HuH-7 (cell line): ENCODE measurements around the gene CLIP2.

Experiments used
- DNase-seq: peaks from one replicate; pipeline ENCODE4 v3.0.0; 2011; ENCODE audit warnings: low spot score

CLIP2 gene

DNA sequence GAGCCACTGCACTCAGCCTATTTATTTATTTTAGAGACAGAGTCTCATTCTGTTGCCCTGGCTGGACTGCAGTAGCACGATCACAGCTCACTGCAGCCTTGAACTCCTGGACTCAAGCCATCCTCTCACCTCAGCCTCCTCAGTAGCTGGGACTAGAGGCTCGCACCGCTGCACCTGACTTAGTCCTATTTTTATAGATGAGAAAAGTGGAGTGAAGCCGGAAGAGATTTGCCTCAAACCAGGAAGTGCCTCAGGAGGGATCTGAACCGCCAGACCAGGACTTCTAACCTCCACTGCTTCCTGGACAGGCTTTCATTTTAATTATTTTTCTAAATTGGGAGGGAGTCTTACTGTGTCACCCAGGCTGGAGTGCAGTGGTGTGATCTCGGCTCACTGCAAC lies 17.5 kb upstream of the CLIP2 start:
- no peak for DNase-seq

DNA sequence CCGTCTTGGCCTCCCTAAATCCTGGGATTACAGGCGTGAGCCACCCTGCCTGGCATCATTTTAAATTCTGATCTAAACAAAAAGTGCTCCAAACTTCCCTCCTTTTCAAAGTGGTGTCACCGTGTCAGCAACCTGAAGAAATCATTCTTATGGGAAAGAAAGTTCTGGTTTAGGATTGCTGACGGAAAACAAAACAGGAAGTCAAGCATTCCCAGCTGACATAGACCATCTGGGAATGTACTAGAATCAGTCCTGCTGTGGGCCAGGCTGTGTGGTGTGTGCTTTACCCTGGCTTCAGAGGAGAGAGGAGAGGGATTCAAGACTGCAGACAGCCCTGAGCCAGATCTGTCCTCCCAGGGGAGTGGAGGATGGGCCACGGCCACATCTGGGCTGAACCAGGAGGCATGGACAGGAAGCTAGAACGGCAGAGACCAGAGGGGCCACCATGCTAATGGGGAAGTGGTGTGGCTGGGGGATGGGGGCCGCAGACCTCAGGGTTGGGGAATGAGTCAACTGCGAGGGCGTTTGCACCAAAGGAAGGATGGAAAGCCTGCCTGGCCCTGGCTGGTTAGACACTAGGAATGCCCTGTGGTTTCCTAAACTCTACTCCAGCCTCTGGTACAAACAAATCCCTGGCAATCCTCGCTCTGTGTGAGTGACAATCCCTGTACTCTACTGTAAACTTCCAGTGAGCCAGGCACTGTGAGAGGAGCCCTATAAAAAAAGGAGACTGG lies 16.7 kb upstream of the CLIP2 start:
- DNase-seq: no peak

DNA sequence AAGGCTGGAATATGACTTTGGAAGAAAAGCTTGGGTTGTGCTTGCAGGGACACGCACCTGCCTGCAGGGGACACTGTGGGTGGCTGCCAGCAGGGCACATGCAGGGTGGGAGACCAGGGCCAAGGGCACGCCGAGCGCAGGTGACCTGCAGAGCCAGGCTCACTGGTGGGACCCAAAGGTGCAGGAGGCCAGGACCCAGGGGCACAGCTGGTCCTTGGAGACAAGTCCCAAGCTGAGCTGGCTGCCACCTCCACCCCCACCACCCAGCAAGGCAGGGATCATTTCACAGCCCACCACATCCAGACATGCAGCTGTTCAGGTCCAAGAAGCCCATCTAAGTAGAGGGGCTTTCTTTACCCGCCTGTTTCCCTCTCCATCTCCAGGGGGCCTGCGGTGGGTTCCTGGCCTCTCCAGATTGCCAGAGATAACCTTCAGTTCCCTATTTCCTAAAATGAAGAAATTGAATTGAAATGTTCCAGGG lies 13.8 kb upstream of the CLIP2 start:
- DNase-seq: peak; percentile 82

DNA sequence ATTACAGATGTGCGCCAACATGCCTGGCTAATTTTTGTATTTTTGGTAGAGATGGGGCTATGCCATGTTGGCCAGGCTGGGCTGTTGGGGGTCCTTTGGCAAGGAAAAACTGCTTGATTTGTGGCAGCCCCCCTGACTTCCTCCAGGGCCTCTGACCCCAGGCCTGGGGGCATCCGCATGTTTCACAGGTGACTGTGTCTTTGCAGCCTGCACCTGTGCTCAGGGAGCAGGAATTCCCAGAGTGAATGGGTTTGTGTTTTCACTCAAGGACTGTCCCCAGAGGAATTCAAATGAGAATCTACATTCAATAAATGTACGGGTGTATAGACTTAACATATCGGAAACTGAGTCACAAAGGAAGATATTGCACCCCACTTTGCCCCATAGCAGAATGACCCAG lies 11.6 kb upstream of the CLIP2 start:
- no peak for DNase-seq

DNA sequence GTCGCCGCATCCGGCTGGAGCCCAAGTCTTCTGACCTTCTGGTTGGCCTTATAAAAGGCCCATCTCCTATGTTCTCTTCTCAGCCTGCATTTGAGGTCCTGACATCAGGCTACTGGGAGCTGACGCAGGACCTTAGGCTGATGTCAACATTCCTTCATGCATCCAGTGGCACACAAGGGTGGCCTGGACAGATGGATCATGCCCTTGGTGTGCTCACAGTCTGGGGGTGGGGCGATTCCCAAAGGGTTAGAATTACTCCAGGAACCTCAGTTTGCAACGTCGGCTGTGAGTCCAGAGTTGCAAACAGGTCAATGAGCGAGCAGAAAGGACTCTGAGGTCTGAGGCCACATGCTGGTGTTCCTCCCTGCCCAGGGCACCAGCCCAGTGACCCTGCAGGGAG lies 8.2 kb upstream of the CLIP2 start:
- DNase-seq: no peak

DNA sequence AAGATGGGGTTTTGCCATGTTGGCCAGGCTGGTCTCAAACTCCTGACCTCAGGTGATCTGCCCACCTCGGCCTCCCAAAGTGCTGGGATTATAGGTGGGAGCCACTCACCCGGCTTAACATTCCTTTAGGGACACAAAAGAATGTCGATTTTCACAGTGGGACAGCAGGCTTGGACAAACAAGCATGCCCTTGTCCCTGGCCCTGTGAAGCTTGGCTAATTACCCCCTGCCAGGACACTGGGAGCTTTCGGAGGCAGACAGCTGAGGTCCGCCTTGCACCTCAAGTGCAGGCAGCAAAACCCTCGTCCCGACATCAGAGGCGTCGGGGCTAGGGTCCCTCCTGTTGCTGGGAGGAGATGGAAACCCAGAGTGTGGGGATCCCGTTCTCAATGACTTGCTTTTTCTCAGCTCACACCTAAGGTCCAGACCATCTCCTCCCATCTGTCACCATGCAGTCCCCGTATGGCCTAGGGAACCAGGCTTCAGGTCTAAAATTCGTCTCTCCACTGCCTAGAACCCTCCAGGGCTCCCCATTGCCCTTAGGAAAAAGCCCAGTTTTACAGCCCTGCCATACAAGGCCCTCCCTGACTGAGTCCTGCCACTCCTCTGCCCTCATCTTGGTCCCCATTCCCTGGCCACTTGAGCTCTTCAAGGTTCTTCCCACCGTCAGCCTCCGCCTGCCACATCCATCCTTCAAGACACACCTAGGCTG lies 6.3 kb upstream of the CLIP2 start:
- DNase-seq: no peak

DNA sequence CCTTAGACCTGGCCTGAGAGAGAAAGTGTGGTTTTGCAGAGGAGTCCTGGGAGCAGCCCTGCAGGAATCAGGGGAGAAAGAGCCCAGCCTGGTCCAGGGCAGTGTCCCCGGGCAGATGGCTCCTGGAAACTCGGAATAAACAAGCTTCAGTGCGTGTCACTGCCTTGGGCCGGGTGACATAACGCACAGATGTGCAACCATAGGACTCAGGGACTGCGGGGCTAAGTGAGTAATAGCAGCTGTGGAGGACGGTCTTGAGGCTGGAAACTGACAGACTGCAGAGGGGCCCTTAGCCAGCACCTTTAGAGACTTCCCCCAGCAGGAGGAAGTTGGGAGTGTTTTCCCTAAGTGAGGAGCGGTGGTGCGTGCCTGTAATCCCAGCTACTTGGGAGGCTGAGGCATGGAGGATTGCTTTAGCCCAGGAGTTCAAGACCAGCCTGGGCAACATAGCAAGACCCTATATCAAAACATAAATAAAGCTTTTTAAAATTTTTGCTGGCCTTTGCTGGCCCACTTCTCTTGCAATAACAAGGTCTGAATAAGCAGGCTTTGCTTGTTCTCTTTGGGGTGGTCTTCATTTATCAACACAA lies 5.3 kb upstream of the CLIP2 start:
- no peak for DNase-seq

DNA sequence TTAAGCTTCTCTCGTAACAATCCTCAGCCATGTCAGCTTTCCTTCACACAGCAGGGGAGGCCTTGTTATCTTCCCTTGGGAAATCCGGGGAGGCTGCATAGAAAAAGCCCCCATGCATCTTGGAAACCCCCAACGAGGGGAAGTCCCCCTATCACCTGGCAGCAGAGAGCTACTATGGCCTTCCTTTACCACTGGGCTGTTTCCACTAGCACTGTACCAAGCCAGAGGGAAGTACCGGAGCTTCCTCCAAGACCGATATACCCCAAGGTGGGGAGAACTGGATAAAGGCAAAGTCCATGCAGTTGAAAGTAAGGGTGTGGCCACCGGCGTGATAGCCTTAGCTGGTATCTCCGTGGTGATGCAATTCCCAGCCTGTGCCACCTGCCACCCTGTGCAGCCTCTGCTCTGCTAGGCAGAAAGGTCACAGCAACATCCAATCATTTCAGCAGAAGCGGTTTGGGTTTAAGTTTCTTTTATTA lies 4.4 kb upstream of the CLIP2 start:
- no peak for DNase-seq

DNA sequence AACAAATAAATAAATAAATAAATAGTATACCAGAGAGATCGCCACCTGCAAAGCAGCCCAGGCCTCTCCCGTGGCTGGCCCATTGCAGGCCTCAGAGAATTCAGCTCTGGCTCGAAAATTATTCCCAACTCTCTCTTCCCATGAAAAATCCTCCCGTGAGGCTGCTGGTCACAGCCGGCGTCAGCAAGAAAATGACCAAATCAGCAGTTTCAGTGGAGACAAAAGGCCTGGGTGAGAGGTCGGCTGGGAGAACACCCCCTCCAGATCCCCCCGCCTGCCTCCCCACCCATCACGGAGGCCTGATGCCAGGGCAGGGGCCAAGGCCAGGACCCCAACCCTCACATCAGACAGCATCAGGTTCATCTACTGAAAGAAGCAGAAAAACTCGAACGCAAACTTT lies 3.1 kb upstream of the CLIP2 start:
- DNase-seq: no peak

DNA sequence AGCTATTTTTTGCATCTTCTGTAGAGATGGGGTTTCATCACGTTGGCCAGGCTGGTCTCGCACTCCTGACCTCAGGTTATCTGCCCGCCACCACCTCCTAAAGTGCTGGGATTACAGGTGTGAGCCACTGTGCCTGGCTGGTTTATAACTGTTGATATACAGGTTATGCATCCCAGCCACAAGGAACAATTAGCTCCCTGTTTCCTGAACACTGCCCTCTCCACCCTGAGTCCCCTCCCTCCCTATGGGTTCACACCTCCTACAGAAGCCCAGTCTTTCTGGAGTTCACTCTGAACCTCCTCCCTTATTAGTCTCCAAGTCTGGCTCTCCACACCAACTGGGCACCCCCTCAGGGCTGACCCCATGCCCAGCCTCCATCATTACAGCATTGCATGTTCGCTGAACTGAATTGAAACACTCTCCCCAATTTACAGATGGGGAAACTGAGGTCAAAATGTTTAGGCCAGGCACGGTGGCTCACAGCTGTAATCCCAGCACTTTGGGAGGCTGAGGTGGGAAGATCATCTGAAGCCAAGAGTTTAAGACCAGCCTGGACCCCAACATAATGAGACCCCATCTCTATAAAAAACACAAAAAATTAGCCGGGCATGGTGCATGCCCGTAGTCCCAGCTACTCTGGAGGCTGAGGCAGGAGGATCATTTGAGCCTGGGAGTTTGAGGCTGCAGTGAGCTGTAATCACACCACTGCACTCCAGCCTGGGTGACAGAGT lies 1.7 kb upstream of the CLIP2 start:
- DNase-seq: no peak

DNA sequence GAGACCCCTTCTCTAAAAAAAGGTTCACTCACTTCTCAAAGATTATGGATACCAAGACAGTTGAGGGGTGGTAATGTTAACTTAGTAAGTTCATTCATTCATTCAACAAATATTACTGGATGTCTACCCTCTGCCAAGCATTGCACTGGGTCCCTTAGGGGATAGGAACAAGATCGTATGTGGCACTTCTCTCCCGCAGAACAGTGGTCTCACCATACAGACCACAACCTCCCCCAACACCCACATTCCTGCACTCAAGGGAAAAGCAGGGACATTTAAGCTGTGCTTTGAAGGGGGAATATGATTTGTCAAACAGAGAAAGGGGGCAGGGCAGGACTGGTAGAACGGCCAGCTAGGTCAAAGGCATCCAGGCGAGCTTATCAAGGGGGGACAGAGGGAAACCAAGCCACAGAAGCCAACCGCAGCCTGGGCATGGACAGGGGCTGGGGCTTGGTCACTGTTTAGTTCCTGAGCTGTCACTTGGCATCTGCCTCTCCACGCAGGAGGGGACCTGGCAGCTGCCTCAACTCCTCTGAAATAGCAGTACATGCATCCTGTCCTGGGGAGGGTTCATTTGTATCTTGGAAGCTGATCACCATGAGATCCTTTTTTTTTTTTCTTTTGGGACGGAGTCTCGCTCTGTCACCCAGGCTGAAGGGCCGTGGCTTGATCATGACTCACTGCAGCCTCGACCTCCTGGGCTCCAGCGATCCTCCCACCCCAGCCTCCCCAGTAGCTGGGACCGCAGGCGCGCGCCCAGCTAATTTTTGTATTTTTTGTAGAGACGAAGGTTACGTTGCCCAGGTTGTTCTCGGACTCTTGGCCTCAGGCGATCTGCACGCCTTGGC lies 949 bp upstream of the CLIP2 start:
- no peak for DNase-seq

DNA sequence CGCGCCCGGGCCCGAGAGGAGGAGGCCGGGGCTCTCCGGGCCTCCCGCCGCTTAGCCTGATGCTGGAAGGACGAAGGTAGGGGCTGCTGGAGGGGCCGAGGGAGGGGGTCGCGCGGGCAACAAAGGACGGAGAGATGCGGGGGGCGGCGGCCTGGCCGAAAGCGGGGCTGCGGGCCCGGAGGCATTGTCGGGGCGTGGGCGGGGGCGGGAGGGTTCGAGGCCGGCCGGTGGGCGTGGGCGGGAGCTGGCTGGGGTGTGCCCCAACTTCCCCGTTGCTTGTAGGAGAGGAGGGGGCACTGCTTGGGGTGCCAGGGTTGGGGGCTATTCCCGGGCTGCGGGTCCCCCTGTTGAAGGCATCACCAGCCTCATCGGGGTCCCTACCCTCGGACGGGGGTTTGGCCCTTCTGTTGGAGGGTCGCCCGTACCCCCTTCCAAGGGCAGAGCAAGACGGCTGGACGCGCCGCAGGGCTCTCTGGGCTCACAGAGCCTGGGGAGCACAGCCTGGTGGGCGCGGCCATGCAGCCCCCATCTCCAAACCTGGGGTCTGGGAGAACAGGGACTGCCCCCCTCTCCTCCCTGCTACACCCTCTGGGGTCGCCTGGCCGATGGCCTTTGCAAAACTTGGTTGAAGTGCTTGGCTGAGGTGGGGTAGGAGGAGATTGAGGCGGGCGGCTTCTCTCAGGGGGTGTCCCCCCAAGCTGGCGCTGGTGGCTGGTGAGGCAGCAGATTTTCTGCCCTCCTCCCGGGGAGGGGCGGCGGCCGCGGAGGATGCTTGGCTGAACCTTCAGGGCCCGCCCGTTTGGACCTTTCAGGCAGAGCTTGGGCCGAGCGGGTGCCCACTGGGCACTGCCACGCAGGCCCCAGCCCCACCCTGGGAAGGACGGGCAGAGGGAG lies 699 bp downstream of the CLIP2 start:
- DNase-seq: no peak

DNA sequence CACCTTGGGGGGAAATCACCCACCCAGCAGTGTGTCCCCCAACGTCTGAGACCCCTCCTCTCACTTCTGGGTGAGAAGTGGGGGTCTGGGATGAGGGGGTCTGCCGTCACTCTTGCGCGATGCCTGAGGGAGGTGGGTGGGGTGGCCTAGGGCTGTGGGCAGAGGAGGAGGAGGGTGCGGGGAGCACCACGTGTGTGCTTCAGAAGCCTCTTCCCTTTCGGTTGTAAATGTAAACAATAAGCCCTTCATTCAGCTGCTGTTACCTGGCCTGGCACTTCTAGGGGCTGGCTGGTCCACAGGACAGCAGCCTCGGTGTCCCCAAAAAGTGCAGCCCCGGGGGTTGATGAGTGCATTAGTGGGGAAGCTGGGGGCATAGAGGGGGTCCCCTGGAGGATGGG lies 1.3 kb downstream of the CLIP2 start:
- DNase-seq: no peak

DNA sequence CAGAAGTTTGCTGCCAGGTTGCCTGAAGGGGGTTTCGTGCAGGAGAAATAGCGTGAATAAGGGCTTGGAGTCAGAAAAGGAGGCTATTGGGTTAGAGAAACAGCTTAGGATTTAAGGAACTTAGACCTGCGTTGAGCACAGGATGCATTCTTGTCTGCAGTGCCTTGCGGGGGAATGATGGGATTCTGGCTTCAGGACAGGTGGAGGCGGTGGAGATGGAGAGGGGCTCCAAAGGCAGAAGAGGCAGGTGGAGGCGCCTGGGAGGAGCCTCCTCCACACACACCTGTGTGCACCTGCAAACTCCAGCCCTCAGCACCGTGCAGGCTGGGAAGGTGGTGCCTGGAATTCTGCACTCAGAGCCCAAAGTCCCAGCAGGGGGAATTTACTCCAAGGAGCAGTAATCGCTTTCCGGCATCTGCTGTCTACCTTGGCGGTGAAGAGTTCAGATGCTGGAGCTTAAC lies 1.8 kb downstream of the CLIP2 start:
- DNase-seq: no peak

DNA sequence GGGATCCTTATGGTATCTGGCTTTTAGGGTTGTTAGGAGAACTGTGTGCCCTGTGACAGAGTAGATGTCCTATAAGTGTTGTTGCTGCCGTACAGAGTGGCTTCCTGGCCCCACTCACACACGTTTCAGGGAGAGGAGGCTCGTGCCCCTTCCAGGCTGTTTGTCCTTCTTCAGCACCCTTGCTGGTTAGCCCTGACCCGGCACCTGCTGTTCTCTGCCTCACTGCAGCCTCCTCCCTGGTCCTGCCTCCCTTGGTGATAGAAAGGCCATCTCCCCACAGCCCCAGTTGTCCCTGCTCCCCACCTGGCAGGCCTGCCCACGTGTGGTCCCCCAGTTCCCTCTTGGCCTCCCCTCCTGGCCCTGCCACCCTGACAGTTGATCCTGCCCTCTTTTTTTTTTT lies 2.3 kb downstream of the CLIP2 start:
- DNase-seq: no peak

DNA sequence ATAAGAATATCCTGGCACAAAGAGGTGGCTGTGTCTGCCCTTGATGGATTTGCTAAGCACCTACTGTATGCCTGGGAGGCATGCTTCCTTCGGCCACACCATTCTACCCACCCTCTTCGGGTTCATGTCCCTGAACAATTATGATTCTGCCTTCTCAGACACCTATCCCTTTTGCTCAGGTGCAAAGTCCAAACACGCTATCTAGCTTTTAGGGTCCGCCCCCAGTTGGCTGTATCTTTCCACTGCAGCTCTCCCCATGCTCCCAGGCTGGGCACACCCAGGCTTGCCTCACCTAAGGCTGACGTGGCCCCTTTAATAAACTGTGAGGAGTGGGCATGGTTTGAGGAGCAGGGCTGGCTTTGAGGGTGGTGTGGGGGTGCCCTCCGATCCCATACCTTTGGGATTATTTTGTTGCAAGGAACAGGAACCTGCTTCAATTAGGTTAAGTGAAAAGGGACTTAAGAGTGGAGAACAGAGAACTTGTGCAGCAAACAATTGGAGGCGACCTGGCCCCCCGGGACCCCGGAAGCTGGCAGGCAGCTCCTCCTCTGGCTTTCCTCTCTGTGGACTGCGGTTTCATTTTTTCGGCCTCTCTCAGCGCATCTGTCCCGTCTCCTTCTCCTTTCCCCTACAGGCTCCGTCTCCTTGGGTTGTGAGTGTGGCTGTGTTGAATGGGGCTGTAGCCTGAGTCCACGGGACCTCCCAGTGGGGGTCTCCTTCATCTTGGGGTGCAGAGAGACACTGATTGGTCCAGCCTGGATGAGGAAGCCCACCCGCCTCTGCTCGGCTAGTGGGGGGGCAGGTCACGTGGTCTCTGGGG lies 3.8 kb downstream of the CLIP2 start:
- peak; percentile 90 for DNase-seq

DNA sequence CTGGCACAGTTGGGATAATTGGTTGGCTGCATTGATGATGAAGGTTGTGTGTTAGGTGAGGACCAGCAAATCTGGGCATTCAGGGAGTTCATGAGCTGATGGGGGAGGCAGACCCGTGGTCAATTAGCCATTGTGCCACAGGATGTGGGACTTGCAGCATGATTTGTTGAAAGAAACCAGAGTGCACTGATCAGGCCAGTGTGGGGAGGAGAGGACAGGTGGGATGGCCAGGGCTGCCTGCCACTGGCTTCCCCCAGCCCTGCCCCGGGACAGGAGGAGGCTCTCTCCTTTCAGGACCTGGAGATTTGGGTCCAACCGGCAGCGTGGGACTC lies 4.3 kb downstream of the CLIP2 start:
- no peak for DNase-seq

DNA sequence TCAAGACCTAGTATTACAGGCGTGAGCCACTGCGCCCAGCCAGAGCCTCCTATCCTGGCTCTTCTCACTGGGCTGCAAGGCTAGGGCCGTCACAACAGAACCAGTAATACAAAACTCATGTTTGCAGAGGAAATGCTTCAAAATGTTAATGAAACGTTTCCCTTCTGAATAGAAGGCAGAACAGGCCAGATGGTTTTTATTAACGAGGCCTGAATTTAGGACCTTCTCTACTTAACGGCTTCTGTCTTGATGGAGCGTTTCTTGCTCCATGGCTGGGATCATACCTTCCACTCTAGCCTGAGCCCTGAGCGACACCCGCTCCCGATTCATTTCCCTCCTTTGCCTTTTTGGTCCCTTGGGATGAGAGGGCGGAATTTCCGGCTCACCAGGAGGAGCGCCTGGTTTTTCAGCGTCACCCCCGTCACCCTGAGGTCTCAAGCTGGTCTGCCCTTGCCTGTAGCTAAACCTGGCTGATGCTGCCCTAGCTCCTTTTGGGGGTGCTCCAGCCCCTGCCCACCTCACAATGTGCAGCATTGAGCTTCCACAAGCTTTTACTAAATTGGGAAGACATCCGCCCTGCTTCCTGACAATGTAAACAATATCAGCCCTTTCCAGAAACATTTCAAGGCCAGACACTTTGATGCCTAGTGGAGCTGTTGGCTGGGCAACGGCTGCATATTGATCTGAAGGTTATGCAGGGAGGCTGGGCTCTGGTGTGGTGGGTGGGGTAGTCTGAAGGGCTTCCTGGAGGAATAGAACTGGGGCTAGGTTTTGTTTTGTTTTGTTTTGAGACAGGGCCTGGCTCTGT lies 5.2 kb downstream of the CLIP2 start:
- DNase-seq: peak; percentile 59
